M059J (cell line): ENCODE results near the gene ANKRD6. TPM values are rescaled to one million over a fixed set of nuclear protein-coding genes. Genes with fewer than 3 reads are reported as not detected.
"Not testable (repeated sequence)": the region's sequence is repeated elsewhere in the genome, so short reads cannot be mapped to it uniquely, and the experiment has no call there.

ENCODE experiments used
- DNase-seq: peaks from one replicate; pipeline ENCODE4 v3.0.0-alpha.2; 2012; ENCODE audit warnings: low read depth
- total RNA-seq: library from RNA; depleted of rRNA; stranded (reverse); fragments of >200 nt; shearing (Covaris generic); gene quantifications from 2 replicates; pipeline ENCODE4 v1.2.3, GENCODE V29; 2014

Gene ANKRD6
- total RNA-seq, 1 experiment from 2014 or later, result 0.57 TPM

DNA sequence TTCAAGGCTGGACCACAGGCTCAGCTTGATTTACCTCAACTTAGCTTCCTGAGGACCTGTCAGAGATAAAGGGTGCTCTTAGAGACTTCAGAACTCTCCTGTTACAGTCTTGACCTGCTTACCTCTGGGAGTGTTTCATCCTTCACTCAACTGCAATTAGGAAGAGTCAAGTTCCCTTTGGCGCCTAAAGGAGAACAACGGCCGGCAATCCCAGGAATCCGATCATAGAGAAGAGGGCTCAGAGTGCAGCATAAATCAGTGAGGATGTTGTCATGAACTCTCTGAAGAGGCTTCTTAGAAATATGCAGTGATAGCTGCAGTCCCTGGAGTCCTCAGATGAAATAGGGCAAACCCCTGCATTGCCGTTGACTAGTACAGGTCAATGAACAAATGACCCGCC, 169.2 kb downstream of the ANKRD6 start:
- no peak for DNase-seq

DNA sequence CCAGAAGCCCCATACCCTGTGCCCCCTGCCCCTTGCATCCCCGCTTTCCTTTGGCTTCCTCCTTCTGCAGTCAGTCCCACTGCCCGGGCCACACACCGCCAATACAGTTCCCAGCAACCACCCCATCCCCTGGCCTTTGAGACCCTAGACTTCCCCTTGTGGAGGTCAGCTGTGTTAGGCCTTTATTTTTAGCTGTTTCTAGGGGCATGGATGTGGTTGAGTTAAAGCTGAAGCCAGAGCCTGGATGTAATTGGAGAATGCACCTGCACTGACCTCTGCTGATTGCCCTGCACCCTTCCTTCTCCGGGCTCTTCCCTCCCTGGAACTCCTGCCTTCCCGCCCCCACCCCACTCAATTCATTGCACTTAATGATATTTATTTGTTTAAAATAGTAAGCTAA, 171.7 kb downstream of the ANKRD6 start:
- no peak for DNase-seq

DNA sequence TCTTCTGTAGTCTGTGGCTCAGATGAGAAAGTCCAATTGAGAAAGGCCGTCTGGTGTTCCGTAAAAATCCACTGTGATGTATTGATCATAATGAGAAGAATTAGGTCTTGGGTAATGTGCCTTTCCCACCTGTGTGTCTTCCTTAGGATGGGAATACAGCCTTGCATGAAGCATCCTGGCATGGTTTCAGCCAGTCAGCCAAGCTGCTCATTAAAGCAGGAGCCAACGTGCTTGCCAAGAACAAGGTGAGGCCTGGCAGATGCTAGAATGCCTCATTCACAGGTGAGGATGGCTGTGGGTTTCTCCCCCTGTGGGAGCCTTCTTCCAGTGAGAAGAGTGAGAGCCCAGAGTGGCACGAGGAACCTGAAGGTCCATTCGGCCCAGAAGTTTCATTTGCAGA, 172.9 kb downstream of the ANKRD6 start:
- DNase-seq, result no peak

DNA sequence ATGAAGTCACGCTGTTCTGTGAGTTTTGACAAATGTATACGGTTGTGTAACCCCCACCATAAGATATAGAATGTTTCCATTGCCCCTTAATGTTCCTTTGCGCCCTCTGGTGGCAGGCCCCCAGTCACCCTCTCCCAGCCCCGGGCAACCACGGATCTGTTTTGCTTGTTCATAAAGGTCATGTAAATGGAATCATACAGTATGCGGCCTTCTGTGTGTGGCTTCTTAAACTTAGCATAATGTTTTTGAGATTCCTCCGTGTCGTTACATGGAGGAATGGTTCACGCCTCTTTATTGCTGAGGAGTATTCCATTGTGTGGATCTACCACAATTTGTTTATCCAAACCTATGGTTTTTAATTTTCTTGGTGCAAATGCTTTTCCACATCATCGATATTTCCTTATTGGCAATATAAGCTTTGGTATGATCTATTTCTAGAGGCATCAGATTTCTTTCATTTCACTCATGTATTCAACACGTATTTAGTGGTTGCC, 177.2 kb downstream of the ANKRD6 start:
- DNase-seq, result peak; percentile 6

DNA sequence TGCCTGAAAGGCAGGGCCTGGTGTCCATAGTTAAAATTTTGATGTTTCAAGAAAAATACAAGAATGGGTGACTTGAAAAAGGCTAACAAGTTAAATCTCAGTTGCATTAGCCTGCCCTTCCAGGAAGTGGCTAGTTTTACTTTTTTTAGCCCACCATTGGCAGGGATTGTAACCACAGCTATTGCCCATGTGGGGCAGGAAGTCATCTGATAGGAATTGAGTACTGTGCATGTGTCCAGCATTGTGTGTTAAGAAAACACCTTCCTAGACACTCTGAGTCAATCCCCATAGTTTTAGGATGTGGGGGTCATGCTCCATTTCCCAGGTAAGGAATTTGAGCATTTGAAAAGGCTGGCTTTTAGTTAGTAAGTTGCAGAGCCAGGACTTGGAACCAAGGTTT, 178.7 kb downstream of the ANKRD6 start:
- DNase-seq, result peak; percentile 10

DNA sequence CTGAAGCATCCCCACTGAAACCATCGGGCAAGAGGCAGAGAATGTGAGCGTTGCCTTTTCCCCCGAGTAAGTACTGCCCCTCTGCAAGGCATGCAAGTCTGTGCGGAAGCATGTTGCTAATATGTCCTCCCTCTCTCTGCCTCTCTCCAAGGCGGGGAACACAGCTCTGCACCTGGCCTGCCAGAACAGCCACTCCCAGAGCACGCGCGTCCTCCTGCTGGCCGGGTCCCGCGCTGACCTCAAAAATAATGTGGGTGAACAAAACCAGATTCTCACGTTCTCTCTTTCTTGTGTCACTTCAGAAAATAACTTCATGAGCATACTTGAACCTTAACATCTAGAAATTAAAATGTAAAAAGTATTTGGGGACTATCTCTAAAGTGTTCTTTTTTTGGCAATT, 179.2 kb downstream of the ANKRD6 start:
- DNase-seq, result no peak

DNA sequence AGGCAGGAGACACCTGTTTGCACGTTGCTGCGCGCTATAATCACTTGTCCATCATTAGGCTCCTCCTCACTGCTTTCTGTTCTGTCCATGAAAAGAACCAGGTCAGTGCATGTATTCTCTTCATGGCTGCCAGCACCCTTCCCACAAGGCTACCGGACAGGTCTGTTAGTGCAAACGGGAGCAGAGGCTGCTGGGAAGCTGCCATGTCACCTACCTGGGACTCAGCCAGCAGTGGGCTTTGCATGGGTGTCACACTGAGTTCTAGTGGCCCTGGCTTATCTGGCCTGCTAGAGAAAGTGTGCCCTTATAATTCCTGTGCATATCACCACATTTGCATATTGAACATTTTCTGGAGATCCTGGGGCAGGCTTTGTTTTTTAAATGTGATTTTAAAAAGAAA, 180.8 kb downstream of the ANKRD6 start:
- DNase-seq, result no peak

DNA sequence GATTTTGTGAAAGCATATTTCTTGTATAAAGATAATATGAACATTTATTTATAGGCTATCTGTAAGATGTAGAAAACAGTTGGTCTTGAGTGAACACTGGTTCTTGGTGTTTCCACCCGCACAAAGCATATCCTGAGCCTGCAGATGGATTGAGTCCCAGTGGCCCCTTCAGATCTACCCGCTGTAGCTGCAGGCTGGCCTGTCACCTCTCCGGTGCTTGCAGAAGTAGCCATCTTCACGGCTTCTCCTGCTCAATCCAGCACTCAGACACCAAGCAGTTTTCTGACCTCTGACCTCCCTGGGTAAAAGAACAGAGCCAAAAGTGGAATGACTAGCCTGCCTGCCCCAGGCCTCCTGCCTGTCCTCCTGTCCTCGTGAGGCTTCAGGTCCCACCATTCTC, 182.9 kb downstream of the ANKRD6 start:
- DNase-seq, result no peak

DNA sequence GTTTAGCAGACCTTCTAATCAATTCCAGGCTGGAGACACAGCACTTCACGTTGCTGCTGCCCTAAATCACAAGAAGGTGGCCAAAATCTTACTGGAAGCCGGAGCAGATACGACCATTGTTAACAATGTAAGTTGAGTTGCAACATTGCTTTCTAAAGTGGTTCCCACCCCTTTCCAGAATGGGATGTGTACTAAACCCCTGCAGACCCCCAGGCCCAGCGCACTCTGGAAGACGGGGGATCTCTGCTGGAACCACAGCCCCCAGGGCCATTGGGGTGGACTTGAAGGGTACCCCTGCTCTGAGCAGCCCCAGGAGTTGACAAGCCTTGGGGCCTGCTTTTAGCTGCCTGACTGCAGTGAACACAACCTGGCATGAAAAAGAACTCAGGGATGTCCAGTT, 183.6 kb downstream of the ANKRD6 start:
- no peak for DNase-seq

DNA sequence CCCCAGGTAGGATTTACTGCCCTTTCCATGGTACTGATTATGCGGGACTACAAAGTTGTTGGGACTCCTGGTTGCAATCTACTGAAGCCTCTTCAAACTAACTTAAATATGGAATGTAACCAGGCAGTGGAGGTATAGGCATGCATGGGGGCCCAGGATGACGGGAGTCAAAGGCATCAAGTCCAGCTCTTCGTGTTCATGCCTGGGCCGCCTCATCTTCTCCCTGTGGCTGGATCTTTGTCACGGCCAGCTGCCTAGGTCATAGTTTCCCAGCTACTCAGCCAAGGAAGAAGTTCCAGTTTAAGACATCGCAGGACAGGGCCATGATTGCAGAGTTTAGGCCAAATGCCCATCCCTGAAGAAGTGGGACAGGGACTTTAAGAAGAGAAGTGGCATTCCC, 185.1 kb downstream of the ANKRD6 start:
- no peak for DNase-seq

DNA sequence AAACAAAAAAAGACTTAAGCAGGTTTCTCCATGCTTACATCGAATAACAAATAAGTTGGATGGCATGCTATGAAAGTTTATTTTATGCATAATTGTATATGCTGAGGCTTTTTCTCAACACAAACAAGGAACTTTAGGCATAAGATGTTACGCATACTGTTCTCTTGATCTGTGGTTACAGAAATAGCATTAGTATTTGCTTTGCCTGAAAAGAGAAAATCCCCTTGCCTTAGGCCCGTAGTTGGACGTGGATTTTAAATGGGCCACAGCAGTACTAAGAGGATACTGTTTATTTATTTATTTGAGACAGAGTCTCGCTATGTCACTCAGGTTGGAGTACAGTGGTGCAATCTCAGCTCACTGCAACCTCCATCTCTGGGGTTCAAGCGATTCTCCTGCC, 186.6 kb downstream of the ANKRD6 start:
- DNase-seq, result no peak

DNA sequence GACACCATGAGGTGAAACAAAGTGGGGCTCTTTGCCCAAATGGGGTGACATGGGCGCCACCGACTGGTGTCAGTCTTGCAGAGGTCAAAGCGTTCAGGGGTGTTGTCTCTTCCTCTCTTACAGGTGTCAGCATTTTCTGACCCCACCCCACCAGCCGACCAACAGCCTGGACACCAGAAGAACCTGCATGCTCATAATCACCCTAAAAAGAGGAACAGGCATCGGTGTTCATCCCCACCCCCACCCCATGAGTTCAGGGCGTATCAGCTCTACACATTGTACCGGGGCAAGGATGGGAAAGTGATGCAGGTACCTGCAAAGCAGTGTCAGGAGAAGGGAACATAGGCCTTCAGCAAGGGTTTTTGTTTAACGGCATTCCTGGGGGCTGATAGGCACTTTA, 190.8 kb downstream of the ANKRD6 start:
- DNase-seq, result no peak

DNA sequence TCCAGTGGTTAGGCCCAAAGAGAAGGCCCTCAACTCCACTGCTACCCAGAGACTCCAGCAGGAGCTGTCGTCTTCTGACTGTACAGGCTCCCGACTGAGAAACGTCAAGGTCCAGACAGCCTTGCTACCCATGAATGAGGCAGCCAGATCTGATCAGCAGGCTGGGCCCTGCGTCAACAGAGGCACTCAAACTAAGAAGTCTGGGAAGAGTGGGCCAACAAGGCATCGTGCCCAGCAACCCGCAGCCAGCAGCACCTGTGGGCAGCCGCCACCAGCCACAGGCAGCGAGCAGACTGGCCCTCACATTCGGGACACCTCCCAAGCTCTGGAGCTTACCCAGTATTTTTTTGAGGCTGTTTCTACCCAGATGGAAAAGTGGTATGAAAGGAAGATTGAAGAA, 197.5 kb downstream of the ANKRD6 start:
- no peak for DNase-seq

DNA sequence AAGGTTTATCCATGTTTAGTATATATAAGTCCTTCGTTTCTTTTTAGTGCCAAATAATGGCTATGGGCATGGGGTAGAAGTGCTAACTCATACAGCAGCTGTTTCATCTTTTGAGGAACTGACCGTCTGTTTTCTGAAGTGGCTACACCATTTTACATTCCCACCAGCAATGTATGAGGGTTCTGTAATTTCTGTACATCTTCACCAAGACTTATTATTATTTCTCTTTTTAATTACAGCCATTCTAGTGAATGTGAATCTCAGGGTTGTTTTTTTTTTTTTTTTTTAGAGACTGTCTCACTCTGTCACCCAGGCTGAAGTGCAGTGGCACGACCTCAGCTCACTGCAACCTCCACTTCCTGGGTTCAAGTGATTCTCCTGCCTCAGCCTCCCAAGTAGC, 203.5 kb downstream of the ANKRD6 start:
- DNase-seq, result not testable (repeated sequence)

DNA sequence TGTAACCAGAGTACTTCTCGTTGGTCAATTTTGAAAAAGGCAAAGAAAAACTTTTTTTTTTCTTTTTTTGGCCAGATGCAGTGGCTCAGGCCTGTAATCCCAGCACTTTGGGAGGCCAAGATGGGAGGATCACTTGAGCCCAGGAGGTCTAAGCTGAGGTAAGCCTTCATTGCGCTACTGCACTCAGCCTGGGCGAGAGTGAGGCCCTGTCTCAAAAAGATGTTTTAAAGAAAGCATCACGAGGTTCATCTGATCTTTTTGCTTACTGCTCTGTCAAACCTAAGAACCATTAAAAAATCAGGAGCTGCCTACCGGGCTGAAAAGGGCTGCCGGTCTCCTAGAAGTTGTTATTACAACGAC, 205.0 kb downstream of the ANKRD6 start:
- peak; percentile 2 for DNase-seq

DNA sequence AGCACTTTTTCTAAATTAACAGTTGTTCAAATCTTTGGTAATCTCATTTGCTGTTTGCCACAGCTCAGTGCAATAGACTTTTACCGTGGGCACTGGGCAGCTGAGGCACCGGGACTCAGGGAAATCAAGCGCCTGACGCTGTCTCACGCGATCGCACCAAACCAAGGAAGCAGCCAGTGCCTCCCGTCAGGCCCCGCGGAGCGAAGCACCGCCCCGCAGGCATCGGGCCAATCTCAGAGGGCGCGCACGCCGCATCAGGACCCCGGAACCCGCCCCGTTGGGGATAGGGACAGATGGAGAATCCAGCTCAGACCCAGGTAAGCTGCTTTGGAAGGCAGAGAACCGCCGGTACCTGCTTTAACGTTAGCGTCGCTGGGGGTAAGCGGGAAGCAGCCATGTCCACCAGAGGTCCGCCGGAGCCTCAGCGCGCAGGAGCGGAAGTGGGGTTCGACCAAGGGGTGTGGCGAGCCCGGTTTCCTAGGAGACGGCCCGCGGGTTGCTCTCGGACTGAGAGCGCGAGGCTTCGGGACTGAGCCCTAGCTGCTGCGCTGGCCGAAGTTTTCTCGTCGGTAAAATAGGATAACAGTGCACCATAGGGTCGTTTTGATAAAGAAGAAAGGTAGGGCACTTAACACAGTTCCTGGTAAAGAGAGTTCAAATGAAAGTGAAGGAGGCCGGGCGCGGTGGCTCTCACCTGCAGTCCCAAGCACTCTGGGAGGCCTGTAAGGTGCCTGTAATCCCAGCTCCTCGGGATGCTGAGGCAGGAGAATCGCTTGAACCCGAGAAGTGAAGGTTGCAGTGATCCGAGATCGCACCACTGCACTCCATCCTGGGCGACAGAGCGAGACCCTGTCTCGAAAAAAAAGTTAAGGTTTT, 205.6 kb downstream of the ANKRD6 start, which contains the start of gene LYRM2:
TSS of gene LYRM2 (minus strand) at position 428 of the 876 bp plus-strand sequence. CDS start at position 397, 31 bp downstream.
- DNase-seq, result peak; percentile 89

DNA sequence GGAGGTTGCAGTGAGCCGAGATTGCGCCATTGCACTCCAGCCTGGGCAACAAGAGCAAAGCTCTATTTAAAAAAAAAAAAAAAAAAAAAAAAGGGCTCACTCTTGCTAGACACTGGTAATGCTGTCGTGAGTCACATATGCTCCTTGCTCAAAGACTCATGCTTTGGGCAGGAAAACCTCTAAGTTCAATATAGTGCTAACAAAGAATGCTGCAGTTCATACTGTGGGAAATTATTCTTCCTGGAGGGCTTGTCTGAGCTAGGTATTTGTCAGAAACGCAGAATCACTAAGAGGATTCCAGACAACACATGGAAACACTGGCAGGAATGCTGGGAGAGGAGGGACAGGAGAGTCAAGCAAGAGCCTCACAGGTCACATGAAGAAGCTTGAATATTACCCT, 207.9 kb downstream of the ANKRD6 start:
- DNase-seq, result peak; percentile 73

DNA sequence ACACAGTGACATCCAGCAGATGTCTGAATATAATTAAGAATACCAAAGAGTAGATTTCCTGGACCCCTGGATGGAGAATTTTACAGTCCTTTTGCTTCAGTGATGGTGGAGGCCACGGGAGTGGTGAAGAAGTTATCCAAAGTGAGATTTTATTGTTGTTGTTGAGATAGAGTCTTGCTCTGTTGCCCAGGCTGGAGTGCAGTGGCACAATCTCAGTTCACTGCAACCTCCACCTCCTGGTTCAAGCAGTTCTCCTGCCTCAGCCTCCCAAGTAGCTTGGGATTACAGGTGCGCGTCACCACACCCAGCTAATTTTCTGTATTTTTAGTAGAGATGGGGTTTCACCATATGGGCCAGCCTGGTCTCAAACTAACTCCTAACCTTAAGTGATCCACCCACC, 208.6 kb downstream of the ANKRD6 start:
- DNase-seq, result not testable (repeated sequence)

DNA sequence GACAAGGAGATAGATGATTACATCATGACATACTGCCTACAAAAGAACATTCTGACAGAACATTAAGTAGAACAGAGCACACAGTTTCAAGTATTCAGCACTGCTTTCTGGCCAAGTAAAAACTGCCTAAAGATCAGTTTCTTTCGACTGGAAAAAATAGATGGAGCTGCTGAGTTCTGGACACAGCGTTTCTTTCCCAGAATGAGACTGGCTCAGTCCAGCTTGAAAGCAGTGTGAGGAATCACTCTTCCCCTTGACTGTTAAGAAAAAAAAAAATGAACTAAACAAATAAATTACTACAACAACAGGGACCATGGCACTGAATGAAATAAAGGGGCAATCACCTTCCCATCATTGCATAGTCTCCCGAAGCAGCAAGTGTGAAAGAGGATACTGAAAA, 210.0 kb downstream of the ANKRD6 start:
- no peak for DNase-seq

DNA sequence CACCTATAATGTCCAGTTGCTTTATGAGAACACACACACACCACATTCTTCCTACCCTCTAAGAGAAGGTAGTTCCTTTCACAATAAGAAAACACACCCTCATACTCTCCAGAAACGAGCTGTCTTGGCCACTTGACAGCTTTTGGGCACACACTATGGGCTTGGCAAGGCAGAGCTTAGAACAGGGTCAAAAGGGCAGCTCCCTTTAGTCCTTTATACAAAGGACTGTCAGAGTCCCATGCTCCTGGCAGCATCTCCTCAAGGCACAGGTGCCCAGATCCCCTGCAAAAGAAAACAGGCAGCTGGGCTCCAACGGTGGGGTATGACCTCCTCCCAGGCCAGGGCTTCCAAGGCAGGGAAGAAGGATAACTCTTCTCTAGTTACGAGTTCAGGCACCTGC, 210.5 kb downstream of the ANKRD6 start:
- no peak for DNase-seq

DNA sequence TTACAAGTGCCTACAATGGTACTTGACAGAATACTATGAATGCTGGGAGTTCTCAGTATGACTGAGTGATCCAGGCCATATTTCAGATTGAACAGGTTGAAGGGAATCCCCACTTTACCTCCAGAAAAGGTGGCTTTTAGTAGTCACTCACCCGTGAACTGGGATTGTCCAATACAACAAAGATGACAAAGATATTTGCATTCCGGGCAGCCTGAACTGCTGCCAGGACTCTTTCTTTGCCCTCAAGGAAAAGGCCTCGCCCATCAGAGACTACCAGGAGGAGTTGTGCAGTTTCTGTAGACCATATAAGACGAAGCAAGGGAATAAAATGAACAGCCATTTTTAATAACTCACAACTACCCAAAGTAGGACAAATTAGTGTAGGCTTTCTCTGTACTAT, 211.9 kb downstream of the ANKRD6 start:
- peak; percentile 11 for DNase-seq

DNA sequence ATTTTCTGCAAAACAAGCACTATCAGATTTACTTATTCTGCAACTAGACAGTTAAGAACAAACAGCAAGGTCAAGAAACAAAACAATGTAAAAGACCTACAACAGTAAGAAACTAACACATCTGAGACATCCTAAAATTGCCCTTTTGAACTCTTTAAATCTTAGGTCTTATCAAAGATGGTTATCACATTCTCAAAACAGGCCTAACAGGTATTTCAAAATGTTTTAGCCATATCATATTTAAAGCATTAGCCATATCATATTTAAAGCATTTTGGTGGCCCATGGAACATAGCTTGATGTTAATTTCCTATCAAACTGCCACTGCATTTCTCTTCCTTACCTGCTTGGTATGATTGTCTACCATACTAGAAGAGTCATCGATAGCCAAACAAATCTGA, 216.7 kb downstream of the ANKRD6 start:
- no peak for DNase-seq

DNA sequence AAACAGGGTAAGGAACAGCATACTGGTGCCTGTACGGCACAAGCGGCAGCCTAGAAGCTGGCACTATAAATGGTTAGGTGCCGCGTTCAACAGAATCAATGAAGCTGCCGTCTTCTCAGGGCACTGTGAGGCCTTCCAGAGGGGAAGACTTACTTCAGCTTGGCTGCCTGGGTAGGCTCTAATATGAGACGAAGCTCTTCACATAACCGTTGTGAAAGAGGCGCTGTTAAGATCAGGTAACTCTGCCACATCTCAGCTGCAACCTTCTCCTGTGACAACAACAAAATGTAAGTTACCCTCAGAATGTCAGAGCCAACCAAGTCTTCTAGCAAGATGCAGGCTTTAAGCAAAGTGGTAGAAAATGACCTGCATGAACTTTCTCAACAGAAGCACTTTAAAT, 217.6 kb downstream of the ANKRD6 start:
- DNase-seq, result no peak

DNA sequence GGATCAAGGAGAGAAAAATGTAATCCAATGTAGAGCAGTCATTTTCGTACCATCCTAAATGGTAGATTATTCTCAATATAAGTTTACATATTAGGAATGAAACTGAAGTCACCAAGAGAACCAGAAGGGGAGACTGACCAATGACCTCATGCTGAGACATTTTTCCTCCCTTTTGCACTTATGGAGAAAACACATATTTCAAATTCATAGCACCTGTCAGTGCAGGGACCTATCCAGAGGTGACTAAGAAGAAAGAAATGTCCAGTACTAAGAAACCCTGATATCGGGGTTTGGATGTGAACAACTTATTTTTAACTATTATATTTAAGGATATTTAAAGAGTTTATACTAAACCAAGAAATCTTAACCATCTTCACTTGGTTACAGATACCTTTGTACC, 222.2 kb downstream of the ANKRD6 start:
- DNase-seq, result peak; percentile 32
